WTC11 (cell line): ENCODE measurements around the gene UBE4A. TPM values are rescaled to one million over a fixed set of nuclear protein-coding genes. Genes with fewer than 3 reads are reported as not detected.
A peak's percentile ranks its signal among the peaks of the same experiment; 100 is the strongest.
"Not testable (repeated sequence)": the region's sequence is repeated elsewhere in the genome, so short reads cannot be mapped to it uniquely, and the experiment has no call there.

Source experiments
- ATAC-seq: fragments of 200-7000 bp; cut with Tn5 transposase; 2 replicates; pipeline ENCODE4 v1.10.0; 2021; ENCODE audit warnings: mild to moderate bottlenecking, moderate library complexity
- CTCF ChIA-PET: fragments of 300-600 bp; sonication (Branson Sonifier 250); formaldehyde crosslinking; loops from one replicate; lab custom pipeline; 2021; ENCODE audit warnings: antibody characterized with exemption; lab: Charles Lee
- POLR2A ChIA-PET: fragments of 350-600 bp; sonication (Branson Sonifier 250); formaldehyde crosslinking; loops from one replicate; lab custom pipeline; 2021; ENCODE audit warnings: antibody characterized with exemption; lab: Charles Lee
- DNase-seq: peaks from one replicate; pipeline ENCODE4 v3.0.0; 2021; ENCODE audit warnings: low spot score
- H3K27ac Mint-ChIP-seq: 2 replicates; pipeline ENCODE4 v1.8.0; 2021; ENCODE audit warnings: mixed read lengths
- H3K27me3 Mint-ChIP-seq: 2 replicates; pipeline ENCODE4 v1.8.0; 2021; ENCODE audit warnings: low read depth, mild to moderate bottlenecking, moderate library complexity, mixed read lengths
- H3K36me3 Mint-ChIP-seq: 2 replicates; pipeline ENCODE4 v1.8.0; 2021; ENCODE audit warnings: mixed read lengths
- H3K4me1 Mint-ChIP-seq: 2 replicates; pipeline ENCODE4 v1.8.0; 2022; ENCODE audit warnings: mixed read lengths
- H3K4me3 Mint-ChIP-seq: 2 replicates; pipeline ENCODE4 v1.8.0; 2021; ENCODE audit warnings: mild to moderate bottlenecking, moderate library complexity, mixed read lengths
- H3K9me3 Mint-ChIP-seq: 2 replicates; pipeline ENCODE4 v1.8.0; 2021; ENCODE audit warnings: mixed read lengths
- ATF6 ChIP-seq: sonication (generic); formaldehyde crosslinking; IDR thresholded peaks from 2 replicates; pipeline ENCODE4 v1.8.1; 2023; ENCODE audit warnings: mild to moderate bottlenecking, missing genetic modification reagents
- EMX1 ChIP-seq: fragments of 250-450 bp; sonication (Bioruptor Pico); IDR thresholded peaks from 2 replicates; pipeline ENCODE4 v1.8.0; 2021; ENCODE audit warnings: mild to moderate bottlenecking
- ETV6 ChIP-seq: sonication (generic); formaldehyde crosslinking; IDR thresholded peaks from 2 replicates; pipeline ENCODE4 v1.8.1; 2022; ENCODE audit warnings: mild to moderate bottlenecking, missing genetic modification reagents
- FOXP4 ChIP-seq: sonication (generic); formaldehyde crosslinking; IDR thresholded peaks from 2 replicates; pipeline ENCODE4 v1.8.0; 2022; ENCODE audit warnings: mild to moderate bottlenecking, missing genetic modification reagents
- GTF2I ChIP-seq: fragments of 250-450 bp; sonication (Bioruptor Pico); conservative IDR thresholded peaks from 2 replicates; pipeline ENCODE4 v1.4.0; 2021; ENCODE audit warnings: mild to moderate bottlenecking
- IRF2 ChIP-seq: sonication (generic); formaldehyde crosslinking; IDR thresholded peaks from 2 replicates; pipeline ENCODE4 v1.8.0; 2022; ENCODE audit warnings: low read depth, missing genetic modification reagents, borderline replicate concordance
- NFYB ChIP-seq: sonication (generic); formaldehyde crosslinking; conservative IDR thresholded peaks from 2 replicates; pipeline ENCODE4 v1.8.0; 2022; ENCODE audit warnings: low read depth, missing genetic modification reagents
- NR3C1 ChIP-seq: sonication (generic); formaldehyde crosslinking; conservative IDR thresholded peaks from 2 replicates; pipeline ENCODE4 v1.8.1; 2023; ENCODE audit warnings: low read depth, mild to moderate bottlenecking, missing genetic modification reagents
- SMAD3 ChIP-seq: sonication (generic); formaldehyde crosslinking; IDR thresholded peaks from 2 replicates; pipeline ENCODE4 v1.8.0; 2022; ENCODE audit warnings: missing genetic modification reagents, mild to moderate bottlenecking, borderline replicate concordance
- SMAD4 ChIP-seq: sonication (generic); formaldehyde crosslinking; IDR thresholded peaks from 2 replicates; pipeline ENCODE4 v1.8.0; 2022; ENCODE audit warnings: mild to moderate bottlenecking, missing genetic modification reagents
- ZBTB43 ChIP-seq: sonication (generic); formaldehyde crosslinking; IDR thresholded peaks from 2 replicates; pipeline ENCODE4 v1.8.1; 2023; ENCODE audit warnings: mild to moderate bottlenecking, missing genetic modification reagents
- ZNF121 ChIP-seq: sonication (generic); formaldehyde crosslinking; IDR thresholded peaks from 2 replicates; pipeline ENCODE4 v1.8.0; 2023; ENCODE audit warnings: missing genetic modification reagents
- ZNF219 ChIP-seq: sonication (generic); formaldehyde crosslinking; IDR thresholded peaks from 2 replicates; pipeline ENCODE4 v1.8.0; 2023; ENCODE audit warnings: missing genetic modification reagents, mild to moderate bottlenecking, borderline replicate concordance
- ZNF263 ChIP-seq: sonication (generic); formaldehyde crosslinking; IDR thresholded peaks from 2 replicates; pipeline ENCODE4 v1.8.1; 2022; ENCODE audit warnings: low read depth, mild to moderate bottlenecking, moderate library complexity, missing genetic modification reagents
- total RNA-seq: library from RNA; stranded (reverse); gene quantifications from 3 replicates; pipeline ENCODE4 v1.2.3, GENCODE V29; 2021
- TF ChIP-seq, protein P1 (sequence below): fragments of 250-450 bp; sonication (Bioruptor Pico); conservative IDR thresholded peaks from 2 replicates; pipeline ENCODE4 v1.9.0; 2021; ENCODE audit warnings: mild to moderate bottlenecking
- TF ChIP-seq, protein P2 (sequence below): sonication (generic); formaldehyde crosslinking; IDR thresholded peaks from 2 replicates; pipeline ENCODE4 v1.8.1; 2022; ENCODE audit warnings: mild to moderate bottlenecking, moderate library complexity, missing genetic modification reagents
- TF ChIP-seq, protein P3 (sequence below): sonication (generic); formaldehyde crosslinking; IDR thresholded peaks from 2 replicates; pipeline ENCODE4 v1.8.0; 2022; ENCODE audit warnings: mild to moderate bottlenecking, missing genetic modification reagents
- TF ChIP-seq, protein P4 (sequence below): sonication (generic); formaldehyde crosslinking; IDR thresholded peaks from 2 replicates; pipeline ENCODE4 v1.8.1; 2022; ENCODE audit warnings: missing genetic modification reagents, borderline replicate concordance

The UBE4A gene
- total RNA-seq, 1 experiment from 2014 or later: 31.0 TPM

GRCh38 chr11:118401880-118402590 lies 42.6 kb downstream of the UBE4A start:
- TF ChIP-seq, protein P1, sequence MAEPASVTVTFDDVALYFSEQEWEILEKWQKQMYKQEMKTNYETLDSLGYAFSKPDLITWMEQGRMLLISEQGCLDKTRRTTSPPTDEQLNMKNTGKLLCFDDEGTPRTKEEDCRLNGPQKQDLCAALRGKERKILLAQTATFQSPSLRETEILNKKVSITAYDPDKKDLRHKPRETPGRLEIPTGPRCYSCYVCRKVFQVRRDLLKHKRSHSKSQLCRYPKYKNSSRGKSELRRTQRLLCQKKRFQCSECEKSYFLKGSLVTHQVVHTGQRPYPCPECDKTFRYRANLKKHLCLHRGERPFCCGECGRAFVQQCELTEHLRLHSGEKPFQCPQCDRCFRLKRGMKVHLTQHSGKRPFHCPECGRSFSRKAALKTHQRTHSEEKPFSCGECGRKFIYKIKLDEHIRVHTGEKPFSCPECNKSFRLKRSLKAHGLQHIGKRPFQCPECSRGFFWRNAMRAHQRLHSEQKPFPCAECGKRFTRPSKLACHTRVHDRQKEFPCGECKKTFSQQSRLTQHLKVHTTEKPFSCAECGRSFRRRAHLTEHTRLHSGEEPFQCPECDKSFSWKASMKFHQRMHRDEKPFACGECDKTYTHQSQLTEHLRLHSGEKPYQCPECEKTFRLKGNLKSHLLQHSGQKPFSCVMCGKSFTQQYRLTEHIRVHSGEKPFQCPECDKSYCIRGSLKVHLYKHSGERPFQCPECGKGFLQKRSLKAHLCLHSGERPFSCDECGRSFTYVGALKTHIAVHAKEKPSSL (CRISPR knock-in tag): no peak
- no peak for TF ChIP-seq NR3C1 (CRISPR knock-in tag)
- TF ChIP-seq NFYB (CRISPR knock-in tag): no peak
- no peak for TF ChIP-seq EMX1 (CRISPR knock-in tag)
- no peak for TF ChIP-seq GTF2I (CRISPR knock-in tag)
- TF ChIP-seq ZNF219 (CRISPR knock-in tag): no peak
- no peak for TF ChIP-seq IRF2 (CRISPR knock-in tag)
- TF ChIP-seq SMAD4 (CRISPR knock-in tag): no peak
- no peak for TF ChIP-seq ZNF121 (CRISPR knock-in tag)
- ATAC-seq: no peak; the same call in 1 of the 2 replicates
- Mint-ChIP-seq H3K4me1 (peaks cover 19% of the 10 kb centered on the region), H3K36me3 (peaks cover 10% of the 10 kb centered on the region), H3K4me3 (peak overlapping the region; percentile 91), H3K27ac (peak overlapping the region; percentile 100), H3K27me3 (no peaks in the 10 kb centered on the region), H3K9me3 (no peaks in the 10 kb centered on the region)
- ChIA-PET CTCF (interaction anchor here (0.8 to 1.0 kb wide), 2 partner anchors 34 to 107 kb away, joined by 3 read pairs; no protein-coding TSS in a partner anchor), POLR2A (interaction anchor here (1.0 kb wide), 1 partner anchor 33 kb away, joined by 3 read pairs; no protein-coding TSS in a partner anchor)
- no peak for DNase-seq

DNA sequence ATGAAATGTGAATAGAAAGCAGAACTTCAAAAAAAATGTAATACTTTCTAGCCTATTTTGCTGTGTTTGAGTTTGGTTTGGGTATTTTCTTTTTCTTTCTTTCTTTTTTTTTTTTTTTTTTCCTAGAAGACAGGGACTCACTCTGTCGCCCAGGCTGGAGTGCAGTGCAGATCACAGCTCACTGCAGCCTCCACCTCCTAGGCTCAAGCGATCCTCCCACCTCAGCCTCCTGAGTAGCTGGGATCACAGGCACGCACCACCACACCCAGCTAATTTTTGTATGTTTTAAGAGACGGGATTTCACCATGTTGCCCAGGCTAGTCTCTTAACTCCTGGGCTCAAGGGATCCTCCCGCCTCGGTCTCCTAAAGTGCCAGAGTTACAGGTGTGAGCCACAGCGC lies 43.2 kb downstream of the UBE4A start:
- not testable (repeated sequence) for DNase-seq, H3K9me3 Mint-ChIP-seq, ATAC-seq, H3K27me3 Mint-ChIP-seq
- peak overlapping the region; percentile 91 for H3K4me3 Mint-ChIP-seq
- H3K36me3 Mint-ChIP-seq: peaks cover 16% of the 10 kb centered on the region
- POLR2A ChIA-PET: interaction anchor here (1.0 kb wide), 1 partner anchor 33 kb away, joined by 3 read pairs; no protein-coding TSS in a partner anchor
- H3K27ac Mint-ChIP-seq: peak overlapping the region; percentile 58; the same call in 1 of the 2 replicates
- peaks cover 19% of the 10 kb centered on the region for H3K4me1 Mint-ChIP-seq
- CTCF ChIA-PET: interaction anchor here (0.7 to 1.0 kb wide), 3 partner anchors 33 to 231 kb away, joined by 3 to 5 read pairs (median 3); no protein-coding TSS in a partner anchor

DNA sequence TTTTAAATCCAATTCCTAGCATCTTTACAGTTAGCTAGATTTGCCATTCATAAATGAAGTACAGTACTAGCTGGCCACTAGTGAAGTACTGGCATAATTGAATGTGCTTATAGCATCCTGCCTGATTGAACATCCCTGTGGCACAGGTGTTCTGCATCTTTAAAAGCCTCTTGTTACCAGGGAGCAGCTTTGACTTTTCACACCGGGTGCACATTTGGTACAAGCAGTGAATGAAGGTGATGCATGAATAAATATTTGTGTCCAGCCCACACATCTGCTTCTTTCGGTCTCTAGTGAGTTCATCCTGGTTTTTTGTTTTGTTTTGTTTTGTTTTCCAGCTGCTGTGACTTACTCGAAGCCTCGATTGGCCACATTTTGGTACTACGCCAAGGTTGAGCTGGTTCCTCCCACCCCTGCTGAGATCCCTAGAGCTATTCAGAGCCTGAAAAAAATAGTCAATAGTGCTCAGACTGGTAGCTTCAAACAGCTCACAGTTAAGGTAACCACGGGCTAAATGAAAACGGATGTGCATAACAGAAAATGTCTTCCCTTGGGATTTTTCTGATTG lies 47.3 kb downstream of the UBE4A start:
- POLR2A ChIA-PET: interaction anchor here (0.6 kb wide), 1 partner anchor 82 kb away, joined by 3 read pairs; no protein-coding TSS in a partner anchor
- H3K9me3 Mint-ChIP-seq: no peaks in the 10 kb centered on the region
- TF ChIP-seq SMAD3 (CRISPR knock-in tag) (no peak), FOXP4 (CRISPR knock-in tag) (no peak), ZBTB43 (CRISPR knock-in tag) (no peak), ATF6 (CRISPR knock-in tag) (no peak), ZNF263 (CRISPR knock-in tag) (no peak), ETV6 (CRISPR knock-in tag) (no peak)
- TF ChIP-seq, protein P2, sequence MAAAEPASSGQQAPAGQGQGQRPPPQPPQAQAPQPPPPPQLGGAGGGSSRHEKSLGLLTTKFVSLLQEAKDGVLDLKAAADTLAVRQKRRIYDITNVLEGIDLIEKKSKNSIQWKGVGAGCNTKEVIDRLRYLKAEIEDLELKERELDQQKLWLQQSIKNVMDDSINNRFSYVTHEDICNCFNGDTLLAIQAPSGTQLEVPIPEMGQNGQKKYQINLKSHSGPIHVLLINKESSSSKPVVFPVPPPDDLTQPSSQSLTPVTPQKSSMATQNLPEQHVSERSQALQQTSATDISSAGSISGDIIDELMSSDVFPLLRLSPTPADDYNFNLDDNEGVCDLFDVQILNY (CRISPR knock-in tag): no peak
- TF ChIP-seq, protein P3, sequence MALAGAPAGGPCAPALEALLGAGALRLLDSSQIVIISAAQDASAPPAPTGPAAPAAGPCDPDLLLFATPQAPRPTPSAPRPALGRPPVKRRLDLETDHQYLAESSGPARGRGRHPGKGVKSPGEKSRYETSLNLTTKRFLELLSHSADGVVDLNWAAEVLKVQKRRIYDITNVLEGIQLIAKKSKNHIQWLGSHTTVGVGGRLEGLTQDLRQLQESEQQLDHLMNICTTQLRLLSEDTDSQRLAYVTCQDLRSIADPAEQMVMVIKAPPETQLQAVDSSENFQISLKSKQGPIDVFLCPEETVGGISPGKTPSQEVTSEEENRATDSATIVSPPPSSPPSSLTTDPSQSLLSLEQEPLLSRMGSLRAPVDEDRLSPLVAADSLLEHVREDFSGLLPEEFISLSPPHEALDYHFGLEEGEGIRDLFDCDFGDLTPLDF (CRISPR knock-in tag): no peak
- TF ChIP-seq, protein P4, sequence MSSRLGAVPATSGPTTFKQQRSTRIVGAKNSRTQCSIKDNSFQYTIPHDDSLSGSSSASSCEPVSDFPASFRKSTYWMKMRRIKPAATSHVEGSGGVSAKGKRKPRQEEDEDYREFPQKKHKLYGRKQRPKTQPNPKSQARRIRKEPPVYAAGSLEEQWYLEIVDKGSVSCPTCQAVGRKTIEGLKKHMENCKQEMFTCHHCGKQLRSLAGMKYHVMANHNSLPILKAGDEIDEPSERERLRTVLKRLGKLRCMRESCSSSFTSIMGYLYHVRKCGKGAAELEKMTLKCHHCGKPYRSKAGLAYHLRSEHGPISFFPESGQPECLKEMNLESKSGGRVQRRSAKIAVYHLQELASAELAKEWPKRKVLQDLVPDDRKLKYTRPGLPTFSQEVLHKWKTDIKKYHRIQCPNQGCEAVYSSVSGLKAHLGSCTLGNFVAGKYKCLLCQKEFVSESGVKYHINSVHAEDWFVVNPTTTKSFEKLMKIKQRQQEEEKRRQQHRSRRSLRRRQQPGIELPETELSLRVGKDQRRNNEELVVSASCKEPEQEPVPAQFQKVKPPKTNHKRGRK: no peak

More for the DNA sequence above, 47.3 kb downstream of the UBE4A start:
- Mint-ChIP-seq H3K27me3 (no peaks in the 10 kb centered on the region), H3K4me3 (no peak overlapping the region), H3K4me1 (peaks cover 13% of the 10 kb centered on the region), H3K27ac (no peak overlapping the region), H3K36me3 (peaks cover 33% of the 10 kb centered on the region)
- DNase-seq (no peak), ATAC-seq (no peak)
- CTCF ChIA-PET: no interaction called here
